Central memory CD8-positive, alpha-beta T cell (primary cell): Measurements from ENCODE around the gene ANKS4B.

Experiments
- ATAC-seq: fragments of 150-1000 bp; cut with Tn5 transposase; replicated peaks from 2 replicates; pipeline ENCODE4 v1.10.0; 2022; ENCODE audit warnings: mild to moderate bottlenecking, moderate FRiP score, moderate number of reproducible peaks; ENCODE audit not compliant: poor library complexity, severe bottlenecking; ENCODE audit errors: extremely low read depth
- DNase-seq, 2 donors: peaks; one replicate each; pipeline ENCODE4 v3.0.0; 2021; ENCODE audit warnings: low spot score in 2 of 2
- H3K27ac Mint-ChIP-seq: one replicate; pipeline ENCODE4 v1.8.0; 2022; ENCODE audit warnings: low read depth, mild to moderate bottlenecking, moderate library complexity, mixed read lengths
- H3K27me3 Mint-ChIP-seq: one replicate; pipeline ENCODE4 v1.8.0; 2022; ENCODE audit warnings: mixed read lengths
- H3K36me3 Mint-ChIP-seq: one replicate; pipeline ENCODE4 v1.8.0; 2022; ENCODE audit warnings: mild to moderate bottlenecking, moderate library complexity, mixed read lengths; ENCODE audit not compliant: insufficient read depth
- H3K4me1 Mint-ChIP-seq: one replicate; pipeline ENCODE4 v1.8.0; 2022; ENCODE audit warnings: mixed read lengths
- H3K4me3 Mint-ChIP-seq: one replicate; pipeline ENCODE4 v1.8.0; 2022; ENCODE audit warnings: mild to moderate bottlenecking, moderate library complexity, mixed read lengths
- H3K9me3 Mint-ChIP-seq: one replicate; pipeline ENCODE4 v1.8.0; 2022; ENCODE audit warnings: mixed read lengths

ANKS4B gene

DNA sequence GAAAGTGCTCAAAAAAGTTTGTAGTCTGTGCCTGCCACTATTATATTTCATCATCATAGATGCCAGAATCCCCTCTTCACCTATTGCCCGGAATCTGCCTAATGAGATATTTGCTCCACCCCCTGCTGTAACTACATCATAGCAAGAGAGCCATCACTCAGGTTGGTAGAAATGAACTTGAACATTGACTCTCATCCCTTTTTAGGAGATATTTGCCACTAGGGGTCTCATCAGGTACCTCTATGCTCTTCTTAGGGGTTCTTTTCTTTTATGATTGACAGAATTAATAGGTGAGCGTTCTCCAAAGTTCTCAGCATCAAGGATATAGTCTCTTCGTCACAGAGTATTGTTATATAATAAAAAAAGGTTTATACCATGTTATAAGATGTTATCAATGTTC lies 20.0 kb downstream of the ANKS4B start:
- no peaks in the 10 kb centered on the region for H3K9me3 Mint-ChIP-seq
- peaks cover 73% of the 10 kb centered on the region for H3K27me3 Mint-ChIP-seq
- ATAC-seq = no peak
- no peak overlapping the region for H3K4me3 Mint-ChIP-seq
- no peak overlapping the region for H3K27ac Mint-ChIP-seq
- no peaks in the 10 kb centered on the region for H3K4me1 Mint-ChIP-seq
- no peak for DNase-seq
- H3K36me3 Mint-ChIP-seq = no peaks in the 10 kb centered on the region

DNA sequence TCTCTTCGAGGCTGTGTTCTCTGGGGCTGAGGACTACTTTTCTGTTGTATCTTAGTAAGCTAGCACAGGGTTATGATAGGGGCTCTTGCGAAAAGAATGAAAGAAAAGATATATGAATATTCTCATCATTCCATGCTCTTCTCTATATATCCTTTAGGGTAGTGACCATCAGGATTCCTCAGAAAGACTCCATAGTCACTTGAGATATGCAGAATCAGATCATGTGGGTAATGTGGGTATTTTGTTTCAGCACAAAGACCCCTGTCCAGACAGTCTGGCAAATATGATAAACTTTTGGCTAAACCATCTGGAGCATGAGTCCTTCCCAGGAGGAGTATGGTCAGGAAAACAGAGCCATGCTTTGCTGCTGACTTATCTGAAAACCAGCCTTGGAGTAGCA lies 23.1 kb downstream of the ANKS4B start:
- H3K9me3 Mint-ChIP-seq = no peaks in the 10 kb centered on the region
- H3K4me1 Mint-ChIP-seq = no peaks in the 10 kb centered on the region
- DNase-seq = no peak
- ATAC-seq = no peak
- H3K4me3 Mint-ChIP-seq = no peak overlapping the region
- H3K36me3 Mint-ChIP-seq = no peaks in the 10 kb centered on the region
- H3K27me3 Mint-ChIP-seq = peaks cover 55% of the 10 kb centered on the region
- no peak overlapping the region for H3K27ac Mint-ChIP-seq

DNA sequence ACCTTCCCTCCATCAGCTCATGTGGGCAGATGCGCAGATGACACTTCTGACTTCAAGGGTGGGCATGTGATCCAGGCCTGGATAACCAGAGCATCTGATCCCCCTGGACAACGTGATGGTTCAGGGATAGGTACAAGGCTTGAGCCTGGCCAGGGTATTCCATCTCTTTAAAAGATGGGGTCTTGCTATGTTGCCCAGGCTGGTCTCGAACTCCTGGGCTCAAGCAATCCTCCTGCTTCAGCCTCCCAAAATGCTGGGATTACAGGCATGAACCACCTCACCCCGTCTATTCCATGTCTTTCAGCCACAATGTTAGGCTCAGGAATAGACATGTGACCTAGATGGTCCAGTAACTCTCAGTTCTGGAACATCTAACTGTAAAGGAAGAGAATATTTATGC lies 23.8 kb downstream of the ANKS4B start:
- no peak overlapping the region for H3K27ac Mint-ChIP-seq
- no peaks in the 10 kb centered on the region for H3K9me3 Mint-ChIP-seq
- no peak overlapping the region for H3K4me3 Mint-ChIP-seq
- ATAC-seq = no peak
- no peak for DNase-seq
- no peaks in the 10 kb centered on the region for H3K4me1 Mint-ChIP-seq
- H3K27me3 Mint-ChIP-seq = peaks cover 52% of the 10 kb centered on the region
- H3K36me3 Mint-ChIP-seq = no peaks in the 10 kb centered on the region

DNA sequence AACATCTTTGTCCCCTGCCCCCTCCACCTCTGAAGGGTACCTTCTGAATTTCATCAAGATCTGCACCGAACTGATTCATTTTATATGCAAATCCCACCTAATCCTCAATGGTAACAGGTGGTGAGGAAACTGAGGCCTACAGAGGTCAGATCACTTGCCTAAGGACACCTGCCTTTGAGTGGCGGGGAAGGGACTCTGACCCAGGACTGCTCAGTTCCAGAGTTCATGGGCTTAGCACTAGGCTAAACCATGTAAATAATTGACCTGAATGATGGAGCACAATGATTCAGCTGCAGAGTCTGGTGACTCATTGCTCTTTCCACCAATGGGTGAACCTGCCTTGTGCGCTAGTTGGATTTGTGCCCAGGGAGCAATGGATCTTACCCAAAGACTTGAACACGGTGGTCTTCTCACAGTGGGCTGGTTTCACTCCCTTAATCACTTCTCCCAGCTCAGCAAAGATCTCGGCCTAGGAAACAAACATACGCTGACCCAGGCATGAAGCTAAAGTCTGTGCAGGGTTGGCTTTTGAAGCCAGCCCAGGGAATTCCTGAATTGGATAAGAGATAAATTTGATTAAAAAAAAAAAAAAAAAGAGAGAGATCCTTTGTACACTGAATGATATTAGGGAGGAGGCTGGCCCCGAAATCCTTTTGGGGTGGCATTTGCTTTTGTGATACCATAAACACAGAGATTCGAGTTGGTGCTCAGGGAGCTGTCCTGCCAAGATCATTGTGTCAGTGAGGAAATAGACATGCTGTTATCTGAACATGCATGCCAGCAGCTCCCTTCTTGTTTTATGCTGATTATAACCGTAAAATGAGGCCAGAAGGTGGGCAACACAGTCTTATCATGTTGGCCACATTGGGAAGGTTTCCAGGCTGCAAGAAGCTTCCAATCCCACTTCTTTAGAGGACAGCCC lies 27.6 kb downstream of the ANKS4B start:
- H3K4me1 Mint-ChIP-seq = no peaks in the 10 kb centered on the region
- no peak overlapping the region for H3K27ac Mint-ChIP-seq
- DNase-seq = no peak
- H3K36me3 Mint-ChIP-seq = no peaks in the 10 kb centered on the region
- H3K4me3 Mint-ChIP-seq = no peak overlapping the region
- no peak for ATAC-seq
- peaks cover 50% of the 10 kb centered on the region for H3K27me3 Mint-ChIP-seq
- H3K9me3 Mint-ChIP-seq = no peaks in the 10 kb centered on the region

DNA sequence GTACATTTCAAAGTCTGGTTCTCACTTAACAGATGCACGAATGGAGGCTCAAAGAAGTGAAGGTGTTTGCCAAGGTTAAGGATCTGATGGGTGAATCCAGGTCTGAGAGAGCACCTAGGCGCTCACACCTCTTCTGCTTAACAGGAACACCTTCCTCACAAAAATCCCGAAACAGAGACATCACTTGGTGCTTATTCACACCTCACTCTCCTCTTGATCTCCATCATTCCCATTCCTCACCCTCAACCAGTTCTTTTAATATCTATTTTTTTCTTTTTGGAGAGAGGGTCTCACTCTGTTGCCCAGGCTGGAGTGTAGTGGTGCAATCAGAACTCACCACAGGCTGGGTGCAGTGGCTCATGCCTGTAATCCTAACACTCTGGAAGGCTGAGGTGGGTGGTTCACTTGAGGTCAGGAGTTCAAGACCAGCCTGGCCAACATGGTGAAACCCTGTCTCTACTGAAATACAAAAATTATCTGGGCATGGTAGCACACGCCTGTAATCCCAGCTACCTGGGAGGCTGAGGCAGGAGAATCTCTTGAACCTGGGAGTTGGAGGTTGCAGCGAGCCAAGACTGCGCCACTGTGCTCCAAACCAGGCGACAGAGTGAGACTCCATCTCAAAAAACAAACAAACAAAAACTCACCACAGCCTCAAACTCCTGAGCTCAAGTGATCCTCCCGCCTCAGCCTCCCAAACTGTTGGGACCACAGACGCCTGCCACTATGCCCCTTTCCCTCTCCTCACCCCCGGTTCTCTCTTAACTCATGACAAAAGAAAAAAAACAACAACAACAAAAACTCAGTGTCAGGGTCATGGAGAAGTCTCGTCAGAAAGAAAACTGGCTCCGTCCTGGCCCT lies 29.5 kb downstream of the ANKS4B start:
- no peak overlapping the region for H3K4me3 Mint-ChIP-seq
- no peaks in the 10 kb centered on the region for H3K4me1 Mint-ChIP-seq
- no peak for ATAC-seq
- no peaks in the 10 kb centered on the region for H3K36me3 Mint-ChIP-seq
- DNase-seq = no peak
- peaks cover 32% of the 10 kb centered on the region for H3K27me3 Mint-ChIP-seq
- H3K27ac Mint-ChIP-seq = no peak overlapping the region
- H3K9me3 Mint-ChIP-seq = no peaks in the 10 kb centered on the region

DNA sequence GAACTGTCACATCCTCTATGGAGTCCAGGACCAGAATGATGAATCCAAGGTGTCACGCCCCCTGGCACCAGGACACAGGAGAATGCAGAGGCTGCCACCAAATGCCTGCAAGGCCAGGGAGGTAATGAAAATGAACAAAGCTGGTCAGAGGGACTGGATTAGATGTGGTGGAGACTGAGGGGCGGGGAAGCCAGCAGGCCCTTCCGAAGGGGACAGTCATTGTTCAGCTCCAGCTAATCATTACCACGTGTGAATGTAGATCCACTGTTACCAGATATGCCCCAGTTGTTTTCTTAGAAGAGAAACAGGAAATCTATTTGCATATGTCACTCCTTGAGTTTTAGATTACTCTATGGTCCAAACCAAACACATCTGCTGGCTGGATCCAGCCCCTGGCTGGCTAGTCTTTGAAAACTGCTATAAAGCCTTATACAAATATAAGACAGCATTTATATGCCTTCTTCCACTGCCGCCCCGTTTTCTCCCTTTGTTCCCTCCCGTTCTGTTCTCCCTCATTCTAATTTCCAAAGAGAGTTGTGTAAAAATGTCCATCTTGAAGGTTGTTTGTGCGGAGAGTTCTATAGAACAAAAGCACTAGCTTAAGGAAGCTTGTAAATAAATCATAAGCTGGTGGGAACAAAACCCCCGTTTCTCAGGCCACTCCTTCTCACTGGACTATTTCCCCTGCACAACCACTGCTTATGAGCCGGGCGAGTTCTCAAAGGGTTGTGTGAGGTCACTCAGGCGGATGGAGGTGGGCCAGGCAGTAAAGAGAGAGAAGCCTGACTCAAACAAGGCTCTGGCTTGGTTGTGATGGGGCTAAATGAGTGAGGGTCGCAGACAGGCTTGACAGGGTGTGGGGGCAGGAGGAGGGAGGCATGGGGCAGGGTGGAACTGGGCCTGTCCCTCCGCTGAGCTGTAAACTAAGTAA lies 30.4 kb downstream of the ANKS4B start:
- H3K4me3 Mint-ChIP-seq = no peak overlapping the region
- H3K27me3 Mint-ChIP-seq = peaks cover 32% of the 10 kb centered on the region
- H3K4me1 Mint-ChIP-seq = no peaks in the 10 kb centered on the region
- H3K9me3 Mint-ChIP-seq = no peaks in the 10 kb centered on the region
- no peaks in the 10 kb centered on the region for H3K36me3 Mint-ChIP-seq
- ATAC-seq (no peak), DNase-seq (no peak)
- H3K27ac Mint-ChIP-seq = no peak overlapping the region

DNA sequence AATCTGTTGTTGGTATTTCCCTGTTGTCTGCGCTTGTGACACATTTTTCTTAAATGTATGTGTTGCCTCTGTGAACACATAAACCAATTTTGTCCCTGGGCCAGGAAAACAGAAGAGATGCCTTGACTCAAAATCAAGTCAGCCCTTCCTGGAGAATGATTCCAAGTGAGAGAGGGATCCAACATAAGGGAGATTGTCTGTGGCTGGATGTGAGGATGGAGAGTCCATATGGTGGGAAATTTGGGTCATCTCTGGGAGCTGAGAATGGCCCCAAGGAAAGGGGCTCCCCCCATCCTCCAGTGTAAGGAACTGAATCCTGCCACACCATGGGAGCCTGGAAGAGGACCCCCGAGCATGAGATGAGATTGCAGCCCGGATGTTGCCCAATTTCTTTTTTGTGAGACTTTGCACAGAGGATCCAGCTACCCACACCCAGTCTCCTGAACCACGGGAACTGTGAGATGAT lies 31.1 kb downstream of the ANKS4B start:
- no peak overlapping the region for H3K4me3 Mint-ChIP-seq
- H3K9me3 Mint-ChIP-seq = no peaks in the 10 kb centered on the region
- peaks cover 28% of the 10 kb centered on the region for H3K27me3 Mint-ChIP-seq
- no peaks in the 10 kb centered on the region for H3K36me3 Mint-ChIP-seq
- DNase-seq (no peak), ATAC-seq (no peak)
- no peak overlapping the region for H3K27ac Mint-ChIP-seq
- no peaks in the 10 kb centered on the region for H3K4me1 Mint-ChIP-seq

DNA sequence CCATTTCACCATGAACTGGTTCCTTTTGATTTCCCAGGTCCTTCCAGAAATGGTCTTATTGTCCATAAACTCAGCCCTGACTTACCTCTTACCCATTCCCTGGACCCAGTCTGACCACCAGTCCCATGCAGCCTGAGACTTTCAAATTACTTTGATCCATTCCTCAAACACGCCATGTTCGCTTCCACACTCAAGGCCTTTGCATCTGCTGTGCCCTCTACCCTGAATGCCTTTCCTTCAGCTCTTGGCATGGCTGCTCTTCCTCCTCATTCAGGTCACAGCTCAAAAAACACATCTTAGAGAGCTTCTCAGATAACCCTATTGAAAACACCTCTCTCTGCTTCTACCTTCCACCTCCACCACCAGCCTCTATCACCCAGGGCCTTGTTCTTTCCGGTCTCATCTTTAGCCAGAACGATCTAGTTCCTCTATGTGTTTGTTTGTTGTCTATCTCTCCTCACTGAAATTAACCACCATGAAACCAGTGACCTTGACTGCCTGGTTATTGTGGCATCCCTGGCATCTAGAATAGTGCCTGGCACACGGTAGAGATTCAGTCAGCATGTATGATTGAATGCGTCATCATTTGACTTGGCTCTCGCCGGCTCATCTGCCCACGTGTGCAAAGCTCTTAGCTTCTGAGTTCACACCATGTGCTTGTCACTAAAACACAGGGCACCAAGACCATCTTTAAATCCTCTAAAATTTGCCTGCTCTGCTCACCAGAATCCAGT lies 31.8 kb downstream of the ANKS4B start:
- DNase-seq (no peak), ATAC-seq (no peak)
- peaks cover 22% of the 10 kb centered on the region for H3K27me3 Mint-ChIP-seq
- H3K27ac Mint-ChIP-seq = no peak overlapping the region
- no peaks in the 10 kb centered on the region for H3K9me3 Mint-ChIP-seq
- H3K4me3 Mint-ChIP-seq = no peak overlapping the region
- no peaks in the 10 kb centered on the region for H3K36me3 Mint-ChIP-seq
- no peaks in the 10 kb centered on the region for H3K4me1 Mint-ChIP-seq

DNA sequence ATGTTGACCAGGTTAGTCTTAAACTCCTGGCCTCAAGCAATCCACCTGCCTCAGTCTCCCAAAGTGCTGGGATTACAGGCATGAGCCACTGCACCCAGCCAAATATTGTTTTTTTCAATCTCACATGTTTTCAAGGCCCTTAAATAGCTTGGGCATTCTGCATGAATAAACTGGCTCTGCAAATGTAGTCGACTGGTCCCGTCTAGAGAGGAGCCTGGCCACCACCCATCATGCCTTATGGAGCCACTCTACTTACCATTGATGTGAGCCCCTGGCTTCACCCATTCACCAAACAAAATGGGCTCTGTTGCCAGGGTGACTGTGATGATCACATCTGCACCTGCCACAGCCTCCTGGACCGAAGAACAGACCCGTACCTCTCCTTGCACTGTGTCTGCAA lies 33.8 kb downstream of the ANKS4B start:
- Mint-ChIP-seq H3K9me3 (no peaks in the 10 kb centered on the region), H3K27ac (no peak overlapping the region), H3K36me3 (no peaks in the 10 kb centered on the region), H3K4me3 (no peak overlapping the region), H3K4me1 (no peaks in the 10 kb centered on the region), H3K27me3 (peaks cover 20% of the 10 kb centered on the region)
- DNase-seq = no peak
- ATAC-seq = no peak

DNA sequence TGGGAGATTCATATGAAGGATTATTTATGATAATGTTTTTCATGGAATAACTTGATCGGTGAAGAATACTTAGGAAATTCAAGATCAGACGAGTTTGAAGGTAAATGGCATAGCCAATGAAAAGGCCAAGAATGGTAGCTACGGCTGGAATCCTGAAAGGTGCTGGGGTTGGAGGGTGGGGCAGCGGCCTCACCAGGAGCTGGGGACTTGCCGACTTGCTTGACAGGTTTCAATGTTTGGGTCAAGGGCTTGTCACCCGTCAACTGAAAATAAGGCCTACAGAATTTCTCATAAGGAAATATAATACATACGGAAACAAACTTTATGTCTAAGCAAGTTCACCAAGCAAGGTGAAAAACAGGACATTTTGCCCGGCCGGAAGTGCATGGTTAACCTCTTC lies 34.7 kb downstream of the ANKS4B start:
- Mint-ChIP-seq H3K27ac (no peak overlapping the region), H3K36me3 (no peaks in the 10 kb centered on the region), H3K27me3 (peaks cover 20% of the 10 kb centered on the region), H3K9me3 (no peaks in the 10 kb centered on the region), H3K4me3 (no peak overlapping the region), H3K4me1 (no peaks in the 10 kb centered on the region)
- ATAC-seq (no peak), DNase-seq (no peak)

DNA sequence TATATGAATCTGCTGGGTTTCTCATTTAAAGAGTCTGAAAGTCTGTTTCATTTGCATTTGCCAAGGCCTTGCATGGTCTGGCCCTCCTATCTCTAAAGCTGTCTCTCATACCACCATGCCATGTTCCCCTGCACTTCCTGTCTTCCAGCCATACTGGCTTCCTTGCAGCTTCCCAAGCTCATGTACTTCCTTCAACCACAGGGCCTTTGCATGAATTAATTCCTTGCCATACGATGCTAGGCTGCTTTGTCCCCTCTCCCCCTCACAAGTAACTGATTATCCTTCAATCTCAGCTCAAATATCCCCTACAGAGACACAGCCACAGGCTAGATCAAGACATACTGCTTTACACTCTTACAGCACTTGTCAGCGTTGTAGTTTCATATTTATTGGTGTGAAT lies 38.8 kb downstream of the ANKS4B start:
- H3K27ac Mint-ChIP-seq = no peak overlapping the region
- H3K4me3 Mint-ChIP-seq = no peak overlapping the region
- no peaks in the 10 kb centered on the region for H3K9me3 Mint-ChIP-seq
- H3K36me3 Mint-ChIP-seq = peaks cover 2% of the 10 kb centered on the region
- H3K27me3 Mint-ChIP-seq = peaks cover 55% of the 10 kb centered on the region
- DNase-seq = no peak
- no peak for ATAC-seq
- no peaks in the 10 kb centered on the region for H3K4me1 Mint-ChIP-seq
